ENCODE measurements around the gene DICER1. TPM values are rescaled to one million over a fixed set of nuclear protein-coding genes. Genes with fewer than 3 reads are reported as not detected.

DICER1 gene
- total and polyA plus RNA-seq, 2 experiments from 2014 or later, result 20.0 to 111 TPM

- peaks cover 100% of the 10 kb centered on the region for H3K79me2 ChIP-seq
- H3K27ac ChIP-seq, result no peak overlapping the region
- no peaks in the 10 kb centered on the region for H3K36me3 ChIP-seq (replicated peaks; ENCODE audit: insufficient read depth, low read depth)
- peaks cover 5% of the 10 kb centered on the region for H3K9me3 ChIP-seq (ENCODE audit: low read depth)
- H4K20me1 ChIP-seq (ENCODE audit: insufficient read depth, poor library complexity, severe bottlenecking), result peaks cover 61% of the 10 kb centered on the region
- no peaks in the 10 kb centered on the region for H3K9me2 ChIP-seq (replicated peaks; ENCODE audit: insufficient read depth)
- no peaks in the 10 kb centered on the region for H3K4me1 ChIP-seq (ENCODE audit: insufficient read depth)
- 90% methylated on average over 7 of the region's 7 CpGs for WGBS (ENCODE audit: low lambda C conversion rate, missing lambda C conversion rate)
- H3K27me3 ChIP-seq, result no peaks in the 10 kb centered on the region
- no peak overlapping the region for H2AFZ ChIP-seq
- H3K4me2 ChIP-seq, result no peak overlapping the region
- H3K4me3 ChIP-seq, result no peak overlapping the region
- TF ChIP-seq CTCF (IDR thresholded peaks at IDR 0.05; ENCODE audit: poor library complexity) (no peak), EZH2 (IDR thresholded peaks at IDR 0.05; ENCODE audit: borderline replicate concordance) (no peak), EZH2phosphoT487 (IDR thresholded peaks at IDR 0.05; ENCODE audit: low read depth, severe bottlenecking, unreplicated experiment) (no peak)
- DNase-seq (ENCODE audit: low spot score), result no peak
Observed at GRCh38 chr14:95147597-95147996, 9.7 kb downstream of the DICER1 start.

GRCh38 chr14:95146079-95146771 is 11.1 kb downstream of the DICER1 start:
- Histone ChIP-seq H3K36me3 (replicated peaks; ENCODE audit: insufficient read depth, low read depth) (no peaks in the 10 kb centered on the region), H4K20me1 (ENCODE audit: insufficient read depth, poor library complexity, severe bottlenecking) (peaks cover 60% of the 10 kb centered on the region), H3K79me2 (peaks cover 100% of the 10 kb centered on the region), H3K4me2 (no peak overlapping the region), H2AFZ (no peak overlapping the region), H3K4me3 (no peak overlapping the region), H3K9me2 (replicated peaks; ENCODE audit: insufficient read depth) (no peaks in the 10 kb centered on the region), H3K9me3 (ENCODE audit: low read depth) (peaks cover 5% of the 10 kb centered on the region), H3K4me1 (ENCODE audit: insufficient read depth) (peaks cover 3% of the 10 kb centered on the region), H3K27ac (no peak overlapping the region), H3K27me3 (no peaks in the 10 kb centered on the region)
- TF ChIP-seq EZH2 (IDR thresholded peaks at IDR 0.05; ENCODE audit: borderline replicate concordance) (no peak), CTCF (IDR thresholded peaks at IDR 0.05; ENCODE audit: poor library complexity) (no peak), EZH2phosphoT487 (IDR thresholded peaks at IDR 0.05; ENCODE audit: low read depth, severe bottlenecking, unreplicated experiment) (no peak)
- no peak for DNase-seq (ENCODE audit: low spot score)
- 89% methylated on average over 10 of the region's 10 CpGs for WGBS (ENCODE audit: low lambda C conversion rate, missing lambda C conversion rate)

GRCh38 chr14:95144849-95145248 is 12.5 kb downstream of the DICER1 start:
- no peak overlapping the region for H3K27ac ChIP-seq
- TF ChIP-seq EZH2phosphoT487 (IDR thresholded peaks at IDR 0.05; ENCODE audit: low read depth, severe bottlenecking, unreplicated experiment), result no peak
- no peak for TF ChIP-seq CTCF (IDR thresholded peaks at IDR 0.05; ENCODE audit: poor library complexity)
- no peak for TF ChIP-seq EZH2 (IDR thresholded peaks at IDR 0.05; ENCODE audit: borderline replicate concordance)
- no peaks in the 10 kb centered on the region for H3K9me2 ChIP-seq (replicated peaks; ENCODE audit: insufficient read depth)
- H3K27me3 ChIP-seq, result no peaks in the 10 kb centered on the region
- peaks cover 5% of the 10 kb centered on the region for H3K9me3 ChIP-seq (ENCODE audit: low read depth)
- WGBS (ENCODE audit: low lambda C conversion rate, missing lambda C conversion rate), result 94% methylated on average over 2 of the region's 2 CpGs
- H3K4me3 ChIP-seq, result no peak overlapping the region
- peaks cover 54% of the 10 kb centered on the region for H4K20me1 ChIP-seq (ENCODE audit: insufficient read depth, poor library complexity, severe bottlenecking)
- DNase-seq (ENCODE audit: low spot score), result no peak
- H2AFZ ChIP-seq, result no peak overlapping the region
- H3K4me2 ChIP-seq, result no peak overlapping the region
- no peaks in the 10 kb centered on the region for H3K36me3 ChIP-seq (replicated peaks; ENCODE audit: insufficient read depth, low read depth)
- H3K4me1 ChIP-seq (ENCODE audit: insufficient read depth), result peaks cover 17% of the 10 kb centered on the region
- H3K79me2 ChIP-seq, result peaks cover 100% of the 10 kb centered on the region

Measured in hepatocyte (in vitro differentiated cells).